HG03439 (cell line): ENCODE data around the gene GNLY.

Source experiments
- ATAC-seq: cut with Tn5 transposase; IDR thresholded peaks from one replicate; pipeline ENCODE4 v1.9.1; 2021; ENCODE audit warnings: mild to moderate bottlenecking, moderate library complexity; ENCODE audit not compliant: unreplicated experiment

Gene GNLY

DNA sequence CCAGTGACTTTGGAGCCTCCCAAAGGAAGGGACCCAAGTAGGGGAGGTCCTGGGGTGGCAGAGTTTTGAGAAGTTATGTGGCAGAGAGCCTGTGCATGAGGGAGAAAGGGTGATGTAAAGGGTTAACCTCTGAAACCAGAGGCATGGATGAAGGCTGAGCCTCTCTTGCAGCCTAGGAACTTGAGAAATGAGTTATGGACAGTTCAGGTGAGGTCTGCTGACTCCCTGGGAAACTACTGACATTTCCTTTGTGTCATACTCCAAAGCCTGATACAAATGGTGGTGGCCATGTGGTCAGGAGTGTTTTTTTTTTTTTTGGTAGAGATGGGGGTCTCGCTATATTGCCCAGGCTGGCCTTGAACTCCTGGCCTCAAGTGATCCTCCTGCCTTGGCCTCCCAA, 12.4 kb upstream of the GNLY start:
- ATAC-seq, result no peak

DNA sequence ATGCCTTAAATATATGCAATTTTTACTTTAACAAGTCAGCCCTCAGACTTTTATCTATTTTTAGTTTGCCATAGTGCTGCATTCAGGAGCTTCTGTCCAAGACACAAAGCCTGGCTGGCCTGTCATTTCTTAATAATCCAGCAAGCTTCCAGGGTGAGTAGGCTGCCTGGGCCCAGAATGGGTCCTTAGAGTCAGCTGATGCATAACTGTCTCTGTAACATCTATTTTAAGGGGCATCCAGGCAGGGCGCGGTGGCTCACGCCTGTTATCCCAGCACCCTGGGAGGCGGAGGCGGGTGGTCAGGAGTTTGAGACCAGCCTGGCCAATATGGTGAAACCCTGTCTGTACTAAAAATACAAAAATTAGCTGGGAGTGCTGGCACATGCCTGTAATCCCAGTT, 11.8 kb upstream of the GNLY start:
- no peak for ATAC-seq

GRCh38 chr2:85684380-85684779, 9.8 kb upstream of the GNLY start:
- ATAC-seq, result no peak

DNA sequence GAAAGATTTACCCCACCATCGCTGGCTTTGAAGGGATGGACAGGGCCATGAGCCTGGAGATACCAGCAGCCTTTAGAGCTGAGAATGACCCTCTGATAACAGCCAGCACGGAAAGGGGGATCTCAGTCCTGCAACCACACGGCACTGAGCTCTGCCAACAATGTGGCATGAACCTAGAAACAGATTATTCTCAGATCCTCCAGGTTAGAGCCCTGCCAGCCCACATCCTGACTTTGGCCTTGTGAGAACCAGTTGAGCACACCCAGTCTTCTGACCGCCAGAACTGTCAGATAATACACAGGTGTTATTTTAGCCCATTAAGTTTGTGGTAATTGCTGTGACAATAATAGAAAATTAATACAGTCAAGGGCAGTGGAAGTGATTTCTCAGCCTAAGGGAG, 9.4 kb upstream of the GNLY start:
- ATAC-seq, result no peak

GRCh38 chr2:85690932-85691331, 3.2 kb upstream of the GNLY start:
- ATAC-seq, result no peak

GRCh38 chr2:85692039-85692645, 2.0 kb upstream of the GNLY start:
- ATAC-seq, result no peak

DNA sequence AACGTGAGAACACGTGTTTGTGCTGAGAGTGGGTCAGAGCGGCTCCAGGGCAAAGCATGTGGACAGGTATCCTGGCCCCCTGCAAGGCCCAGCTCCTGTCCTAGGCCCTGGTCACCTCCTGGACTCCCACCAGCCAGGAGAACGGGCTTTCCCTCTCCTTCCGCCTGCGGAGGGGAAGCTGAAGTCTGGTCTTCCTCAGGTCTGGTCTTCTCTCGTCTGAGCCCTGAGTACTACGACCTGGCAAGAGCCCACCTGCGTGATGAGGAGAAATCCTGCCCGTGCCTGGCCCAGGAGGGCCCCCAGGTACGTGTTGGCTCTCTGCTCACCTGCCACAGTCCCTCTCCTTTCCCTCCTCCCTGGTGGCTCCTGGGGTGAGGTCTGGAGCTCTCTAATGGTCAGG, 963 bp downstream of the GNLY start:
- ATAC-seq, result no peak

- ATAC-seq, result no peak
Observed at GRCh38 chr2:85695691-85696668, 1.8 kb downstream of the GNLY start.

GRCh38 chr2:85697096-85697495, 2.9 kb downstream of the GNLY start:
- ATAC-seq, result no peak

DNA sequence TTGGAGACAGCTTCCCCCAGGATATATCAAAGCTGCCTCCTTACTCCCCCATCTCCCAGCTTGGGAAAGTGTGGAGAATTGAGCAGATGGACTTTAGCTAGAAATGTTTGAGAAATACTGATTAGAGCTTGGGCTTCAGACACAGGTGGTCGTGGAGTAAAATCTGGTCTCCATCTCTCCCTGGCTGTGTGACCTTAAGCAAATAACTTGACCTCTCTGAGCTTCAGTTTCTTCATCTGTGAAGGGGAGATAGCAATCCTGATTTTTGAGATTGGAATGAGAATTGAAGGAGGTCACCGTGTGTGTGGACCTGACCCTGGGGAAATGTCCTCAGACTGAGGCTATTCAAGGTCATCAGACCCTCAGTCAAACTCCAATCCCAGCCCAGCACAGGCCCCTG, 3.6 kb downstream of the GNLY start:
- no peak for ATAC-seq

- ATAC-seq, result no peak
Observed at GRCh38 chr2:85698184-85698879, 4.2 kb downstream of the GNLY start.

DNA sequence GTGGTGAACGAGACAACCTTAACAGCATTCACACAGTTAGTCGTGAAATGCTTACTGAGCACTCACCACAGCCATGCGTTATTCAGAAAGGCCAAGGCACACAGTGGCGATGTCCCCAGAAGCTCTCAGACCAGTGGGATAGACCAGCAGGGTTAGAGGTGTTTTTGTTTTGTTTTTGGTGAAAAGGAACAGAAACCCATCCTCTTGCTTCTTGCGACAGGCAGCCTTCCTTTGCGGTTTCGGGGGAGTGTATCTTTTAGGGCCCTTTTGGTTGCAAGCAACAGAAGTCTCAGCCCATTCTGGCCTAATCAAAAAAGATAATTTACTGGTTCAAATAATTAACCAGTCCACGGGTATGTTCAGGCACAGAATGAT, 4.7 kb downstream of the GNLY start:
- ATAC-seq, result no peak

DNA sequence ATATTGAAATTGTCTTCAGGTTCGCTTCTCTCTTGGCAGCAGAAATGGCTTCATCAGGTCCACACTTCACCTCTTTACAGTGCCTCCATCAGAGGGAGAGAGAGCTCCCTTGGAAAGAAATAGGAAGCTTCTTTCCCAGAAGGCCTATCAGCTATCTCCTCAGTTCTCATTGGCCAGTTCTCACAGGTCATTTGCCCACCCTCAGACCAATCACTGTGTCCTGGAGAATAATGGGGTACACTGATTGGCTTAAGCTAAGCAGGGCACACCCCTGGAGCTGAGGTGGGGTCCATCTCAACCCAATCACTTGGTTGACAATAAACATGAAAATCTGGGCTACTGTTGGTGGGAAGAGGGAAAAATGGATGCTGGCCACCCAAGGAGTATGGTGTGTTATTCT, 5.2 kb downstream of the GNLY start:
- no peak for ATAC-seq

DNA sequence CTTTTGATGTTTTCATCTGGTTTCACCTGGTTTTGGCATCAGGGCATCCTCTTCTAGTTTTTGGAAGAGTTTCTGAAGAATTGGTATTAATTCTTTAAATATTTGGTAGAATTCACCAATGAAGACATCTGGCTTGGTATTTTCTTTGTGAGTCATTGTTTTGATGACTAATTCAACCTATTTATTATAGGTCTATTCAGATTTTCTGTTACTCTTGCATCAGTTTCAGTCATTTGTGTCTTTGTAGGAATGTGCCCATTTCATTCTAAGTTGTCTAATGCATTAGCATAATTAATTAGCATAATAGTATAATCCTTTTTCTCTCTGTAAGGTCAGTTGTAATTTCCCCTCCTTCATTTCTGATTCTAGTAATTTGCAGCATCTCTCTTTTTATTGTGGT, 8.0 kb downstream of the GNLY start:
- ATAC-seq, result no peak

DNA sequence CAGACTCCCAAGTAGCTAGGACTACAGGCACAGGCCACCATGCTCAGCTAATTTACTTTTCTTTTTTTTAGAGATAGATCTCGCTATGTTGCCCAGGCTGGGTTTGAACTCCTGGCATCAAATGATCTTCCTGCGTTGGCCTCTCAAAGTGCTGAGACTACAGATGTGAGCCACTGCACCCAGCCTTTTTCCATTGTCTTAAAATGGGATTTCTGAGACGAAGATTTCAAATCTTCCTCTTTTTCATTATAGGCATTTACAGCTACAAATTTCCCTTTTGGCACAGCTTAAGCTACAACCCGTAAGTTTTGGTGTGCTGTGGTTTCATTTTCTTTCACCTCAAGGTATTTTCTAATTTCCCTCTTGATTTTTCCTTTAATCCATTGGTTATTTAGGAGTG, 8.6 kb downstream of the GNLY start:
- ATAC-seq, result no peak

DNA sequence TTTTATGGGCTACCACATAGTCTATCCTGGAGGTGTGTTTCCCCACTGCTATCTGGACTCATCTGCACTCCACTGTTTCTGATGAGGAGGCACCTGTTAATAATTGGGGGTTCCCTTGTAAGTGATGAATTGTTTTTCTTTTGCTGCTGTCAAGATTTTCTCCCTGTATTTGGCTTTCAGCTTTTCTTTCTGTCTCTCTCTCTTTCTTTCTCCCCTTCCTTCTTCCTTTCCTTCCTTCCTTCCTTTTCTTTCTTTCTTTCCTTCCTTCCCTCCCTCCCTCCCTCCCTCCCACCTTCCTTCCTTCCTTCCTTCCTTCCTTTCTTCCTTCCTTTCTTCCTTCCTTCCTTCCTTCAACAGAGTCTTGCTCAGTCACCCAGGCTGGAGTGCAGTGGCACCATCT, 9.2 kb downstream of the GNLY start:
- ATAC-seq, result no peak

- no peak for ATAC-seq
Observed at GRCh38 chr2:85704038-85704437, 9.9 kb downstream of the GNLY start.

DNA sequence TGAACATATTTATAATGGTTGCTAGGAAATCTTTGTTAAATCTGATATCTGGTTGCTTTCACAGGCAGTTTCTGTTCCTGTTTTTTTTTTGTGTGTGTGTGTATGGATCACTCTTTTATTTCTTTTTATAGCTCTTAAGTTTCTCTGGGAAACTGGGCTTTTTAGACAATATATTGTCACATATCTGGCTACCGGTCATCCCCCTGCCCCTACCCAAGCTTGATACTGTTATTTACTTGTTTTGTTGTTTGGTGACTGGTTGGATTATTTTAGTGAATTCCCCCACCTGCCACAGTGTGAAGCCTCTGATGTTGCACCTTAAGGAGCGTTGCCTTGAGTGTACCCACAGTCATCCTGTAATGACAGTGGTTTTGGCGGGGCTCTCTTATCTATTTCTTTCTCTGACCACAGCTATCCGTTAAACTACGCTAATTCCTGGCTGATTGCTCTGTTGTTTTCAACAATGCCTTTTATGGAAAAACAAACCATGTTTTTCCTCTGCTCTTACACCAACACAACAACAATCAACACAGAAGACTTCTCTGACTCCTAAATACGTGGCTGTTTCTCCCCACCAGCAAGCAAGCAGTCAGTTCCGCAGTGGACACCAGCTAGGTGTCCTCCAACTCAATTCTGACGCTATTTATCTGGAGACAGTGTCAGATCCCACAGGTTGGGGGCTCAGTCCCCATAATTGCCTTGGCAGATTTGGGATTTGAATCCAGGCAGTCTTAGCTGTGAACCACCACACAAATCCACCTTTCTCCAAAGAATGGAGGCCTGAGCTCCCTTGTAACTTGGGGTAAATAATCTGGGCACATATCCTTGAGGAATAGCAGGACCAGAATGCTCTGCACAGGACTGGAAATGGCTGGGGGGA, 10.9 kb downstream of the GNLY start:
- ATAC-seq, result no peak

GRCh38 chr2:85705680-85706039, 11.5 kb downstream of the GNLY start:
- ATAC-seq, result no peak

DNA sequence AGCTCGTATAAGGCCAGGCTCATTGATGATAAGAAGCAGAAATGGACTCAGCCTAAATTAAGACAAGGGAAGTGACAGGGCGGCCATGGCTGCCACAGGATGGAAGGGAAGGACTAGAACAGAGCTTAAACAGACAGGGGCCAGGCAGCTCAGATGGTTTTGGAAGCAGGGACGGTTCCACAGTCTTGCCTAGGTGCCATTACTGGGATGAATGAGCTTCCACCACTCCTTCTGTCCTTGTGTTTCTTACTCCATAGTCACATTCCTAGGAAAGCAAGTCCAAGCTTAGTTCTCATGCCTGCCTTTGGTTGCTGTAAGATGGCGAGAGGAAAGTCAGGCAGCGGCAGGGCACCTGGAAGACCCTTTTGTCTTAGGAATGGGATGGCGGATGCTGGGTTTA, 11.9 kb downstream of the GNLY start:
- no peak for ATAC-seq
